Keratinocyte (primary cell): Measurements from ENCODE around the gene EFNA1. TPM values are rescaled to one million over a fixed set of nuclear protein-coding genes. Genes with fewer than 3 reads are reported as not detected.
"Not testable (repeated sequence)": the region's sequence is repeated elsewhere in the genome, so short reads cannot be mapped to it uniquely, and the experiment has no call there.

Experiments used
- DNase-seq: peaks from one replicate; pipeline ENCODE4 v3.0.0-alpha.2; 2011; ENCODE audit warnings: low read depth, missing footprints, low spot score
- FAIRE-seq: peaks from 2 replicates; lab custom pipeline; 2011; peaks lifted over from hg19 to GRCh38; lab: Jason Lieb, UNC
- H2AFZ ChIP-seq: 2 replicates; pipeline ENCODE4 v1.6.0; 2012; ENCODE audit warnings: low read length, control low read depth, inconsistent platforms; ENCODE audit not compliant: control insufficient read depth
- H3K27ac ChIP-seq: 2 replicates; pipeline ENCODE4 v1.5.1; 2011; ENCODE audit warnings: low read length; ENCODE audit not compliant: control insufficient read depth, insufficient read depth
- H3K27me3 ChIP-seq: 3 replicates; pipeline ENCODE4 v1.6.0; 2011; ENCODE audit warnings: low read length; ENCODE audit not compliant: control insufficient read depth, insufficient read depth; ENCODE audit errors: extremely low read depth
- H3K36me3 ChIP-seq, 2 experiments: 2 replicates in 1 of 2; 3 replicates in 1 of 2; pipeline ENCODE4 v1.5.1; 2011; ENCODE audit warnings: low read length in 2 of 2, mild to moderate bottlenecking in 1 of 2; ENCODE audit not compliant: control insufficient read depth in 2 of 2, insufficient read depth in 2 of 2; ENCODE audit errors: extremely low read depth in 1 of 2
- H3K4me1 ChIP-seq: 3 replicates; pipeline ENCODE4 v1.5.1; 2011; ENCODE audit warnings: low read length; ENCODE audit not compliant: control insufficient read depth, insufficient read depth; ENCODE audit errors: extremely low read depth
- H3K4me2 ChIP-seq: 3 replicates; pipeline ENCODE4 v1.6.0; 2011; ENCODE audit warnings: low read depth, low read length; ENCODE audit not compliant: control insufficient read depth, insufficient read depth; ENCODE audit errors: extremely low read depth
- H3K4me3 ChIP-seq, 3 experiments: fragments of 200-600 bp in 1 of 3; sonication (generic) in 1 of 3; 2 replicates in 2 of 3; 3 replicates in 1 of 3; pipeline ENCODE4 v1.5.1; 2011 to 2016; ENCODE audit warnings: low read length in 3 of 3, mild to moderate bottlenecking in 3 of 3, control low read depth in 2 of 3, inconsistent platforms in 1 of 3, low read depth in 1 of 3, mixed read lengths in 1 of 3, mixed run types in 1 of 3, moderate library complexity in 1 of 3; ENCODE audit not compliant: control insufficient read depth in 2 of 3, insufficient read depth in 2 of 3; ENCODE audit errors: extremely low read depth in 1 of 3
- H3K79me2 ChIP-seq: 2 replicates; pipeline ENCODE4 v1.6.0; 2012; ENCODE audit warnings: low read length; ENCODE audit not compliant: control insufficient read depth, insufficient read depth
- H3K9ac ChIP-seq: 3 replicates; pipeline ENCODE4 v1.6.0; 2011; ENCODE audit warnings: low read length; ENCODE audit not compliant: control insufficient read depth, insufficient read depth; ENCODE audit errors: extremely low read depth
- H3K9me1 ChIP-seq: 3 replicates; pipeline ENCODE4 v1.6.0; 2011; ENCODE audit warnings: low read length; ENCODE audit not compliant: control insufficient read depth, insufficient read depth; ENCODE audit errors: extremely low read depth
- H3K9me3 ChIP-seq: 2 replicates; pipeline ENCODE4 v1.5.1; 2012; ENCODE audit warnings: low read depth, low read length; ENCODE audit not compliant: control insufficient read depth
- H4K20me1 ChIP-seq: 3 replicates; pipeline ENCODE4 v1.6.0; 2011; ENCODE audit warnings: low read length; ENCODE audit not compliant: control insufficient read depth, insufficient read depth; ENCODE audit errors: extremely low read depth
- CTCF ChIP-seq, 3 experiments: IDR thresholded peaks in 1 of 3; conservative IDR thresholded peaks in 1 of 3; optimal IDR thresholded peaks in 1 of 3; 2 replicates in 2 of 3; 3 replicates in 1 of 3; pipeline versions ENCODE3 to v1.5.1; 2011; ENCODE audit warnings: low read length in 3 of 3, mild to moderate bottlenecking in 3 of 3, moderate library complexity in 2 of 3, control low read depth in 1 of 3, inconsistent platforms in 1 of 3; ENCODE audit not compliant: insufficient read depth in 2 of 3; ENCODE audit errors: extremely low read depth in 1 of 3
- EZH2 ChIP-seq: IDR thresholded peaks from one replicate; pipeline ENCODE4 v1.6.1; 2012; ENCODE audit warnings: inconsistent platforms, mild to moderate bottlenecking, low read length, moderate library complexity
- dilution Hi-C: fragments of 300-500 bp; cut with MboI; formaldehyde crosslinking; loops from one replicate; pipeline ENCODE4 v1.7.0; 2020; ENCODE audit warnings: low sequenced_read_pairs; ENCODE audit not compliant: extremely low pct_ligation_motif_present
- polyA plus RNA-seq, 5 experiments: library from polyadenylated mRNA; depleted of rRNA in 3 of 5; stranded (reverse) in 3 of 5; stranded (forward) in 1 of 5; unstranded in 1 of 5; fragments of >200 nt; gene quantifications; 1 replicate in 1 of 5; 2 replicates in 3 of 5; 3 replicates in 1 of 5; pipeline versions ENCODE4 v1.2.1 to v1.2.3, GENCODE V29; 2011 to 2012; ENCODE audit warnings: missing spikeins in 2 of 5, low read depth in 1 of 5, low replicate concordance in 1 of 5

EFNA1 gene
- polyA plus RNA-seq, 1 donor (not counting 4 experiments of a cell fraction or from before 2014, with no cell fraction given) = 77.5 TPM

- Histone ChIP-seq H2AFZ (no peak overlapping the region), H3K9me3 (no peaks in the 10 kb centered on the region), H3K36me3 (no peaks in the 10 kb centered on the region), H3K79me2 (no peaks in the 10 kb centered on the region), H3K4me1 (peaks cover 6% of the 10 kb centered on the region), H3K27me3 (peaks cover 3% of the 10 kb centered on the region), H3K4me3 (no peak overlapping the region), H3K27ac (no peak overlapping the region), H3K9ac (no peak overlapping the region), H3K4me2 (no peak overlapping the region), H4K20me1 (no peaks in the 10 kb centered on the region), H3K9me1 (no peaks in the 10 kb centered on the region)
- TF ChIP-seq EZH2 = no peak
- no peak for DNase-seq
- FAIRE-seq = no peak
- dilution Hi-C loops = no loop called here
Measured at GRCh38 chr1:155117610-155118009, 10.1 kb upstream of the EFNA1 start.

- H3K4me2 ChIP-seq, H3K4me3 ChIP-seq, H2AFZ ChIP-seq, dilution Hi-C loops, H3K9me1 ChIP-seq, H4K20me1 ChIP-seq, H3K27me3 ChIP-seq, DNase-seq, H3K4me1 ChIP-seq, H3K9me3 ChIP-seq, H3K27ac ChIP-seq, H3K36me3 ChIP-seq, H3K9ac ChIP-seq, FAIRE-seq, H3K79me2 ChIP-seq: not testable (repeated sequence)
Measured at GRCh38 chr1:155118090-155118489, 9.6 kb upstream of the EFNA1 start.

- Histone ChIP-seq H3K9ac (no peak overlapping the region), H3K9me1 (peaks cover 3% of the 10 kb centered on the region), H3K27ac (no peak overlapping the region), H3K4me1 (peaks cover 16% of the 10 kb centered on the region), H3K27me3 (peaks cover 3% of the 10 kb centered on the region), H4K20me1 (no peaks in the 10 kb centered on the region), H3K4me2 (no peak overlapping the region), H3K9me3 (no peaks in the 10 kb centered on the region), H3K4me3 (no peak overlapping the region), H3K36me3 (no peaks in the 10 kb centered on the region), H3K79me2 (no peaks in the 10 kb centered on the region), H2AFZ (no peak overlapping the region)
- TF ChIP-seq EZH2 (no peak), CTCF (optimal IDR thresholded peaks at IDR 0.05 in 1 of 3, IDR thresholded peaks at IDR 0.05 in 1 of 3, conservative IDR thresholded peaks at IDR 0.05 in 1 of 3; ENCODE audit: extremely low read depth in 1 of 3, insufficient read depth in 2 of 3, low read length in 3 of 3) (no peak)
- DNase-seq (no peak), FAIRE-seq (no peak)
- dilution Hi-C loops = no loop called here
Measured at GRCh38 chr1:155120253-155120652, 7.4 kb upstream of the EFNA1 start.
